Measurements from ENCODE around the gene DNAJC27. TPM values are rescaled to one million over a fixed set of nuclear protein-coding genes. Genes with fewer than 3 reads are reported as not detected.
A peak's percentile ranks its signal among the peaks of the same experiment; 100 is the strongest.

DNAJC27 gene
- total RNA-seq, 1 donor from 2014 or later = 23.0 TPM

- intact Hi-C loops (cut with DNase I) = no loop called here
- DNase-seq (ENCODE audit: low spot score) (no peak), ATAC-seq (no peak)
Measured at GRCh38 chr2:24932715-24933114, 39.0 kb downstream of the DNAJC27 start.

DNA sequence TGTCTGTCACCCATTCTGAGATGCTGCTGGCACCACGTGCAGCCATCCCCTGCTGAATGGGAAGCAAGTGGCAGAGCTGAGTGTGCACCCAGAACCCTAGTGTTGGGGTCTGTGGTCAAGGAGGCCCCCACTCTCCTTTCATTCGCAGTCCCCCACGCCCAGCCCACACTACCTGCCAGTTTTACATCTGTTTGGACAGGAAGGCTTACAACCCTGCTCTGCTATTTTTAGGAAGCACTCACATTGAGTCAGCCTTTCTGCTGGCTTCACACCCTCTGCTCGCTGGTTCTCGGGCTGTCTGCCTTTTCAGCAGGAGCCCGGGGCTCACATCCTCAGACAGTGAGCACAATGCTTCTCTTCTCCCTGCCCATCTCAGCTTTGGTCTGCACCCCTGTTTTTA is 41.0 kb downstream of the DNAJC27 start:
- ATAC-seq (no peak), DNase-seq (ENCODE audit: low spot score) (no peak)
- intact Hi-C loops (cut with DNase I) = no loop called here

DNA sequence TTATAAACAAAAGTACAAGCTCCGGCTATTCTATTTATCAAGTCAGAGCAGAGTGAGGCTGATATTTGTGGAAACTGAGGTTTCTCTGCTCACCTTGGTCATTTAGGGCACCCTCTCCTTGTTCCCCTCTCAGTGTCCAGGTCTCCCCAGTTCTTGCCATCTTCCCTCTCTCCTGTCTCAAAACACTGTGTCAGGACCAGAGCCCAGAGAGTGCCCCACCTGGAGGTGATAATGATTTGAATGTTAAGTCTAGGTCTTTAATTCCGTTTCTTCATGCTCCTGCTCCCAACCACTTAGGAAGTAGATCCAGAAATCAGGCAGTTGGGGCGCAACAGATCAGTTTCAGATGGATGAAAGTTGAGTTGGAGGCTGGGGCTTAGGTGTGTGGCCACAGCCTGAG is 42.5 kb downstream of the DNAJC27 start:
- intact Hi-C loops (cut with DNase I) = no loop called here
- ATAC-seq (no peak), DNase-seq (ENCODE audit: low spot score) (no peak)

DNA sequence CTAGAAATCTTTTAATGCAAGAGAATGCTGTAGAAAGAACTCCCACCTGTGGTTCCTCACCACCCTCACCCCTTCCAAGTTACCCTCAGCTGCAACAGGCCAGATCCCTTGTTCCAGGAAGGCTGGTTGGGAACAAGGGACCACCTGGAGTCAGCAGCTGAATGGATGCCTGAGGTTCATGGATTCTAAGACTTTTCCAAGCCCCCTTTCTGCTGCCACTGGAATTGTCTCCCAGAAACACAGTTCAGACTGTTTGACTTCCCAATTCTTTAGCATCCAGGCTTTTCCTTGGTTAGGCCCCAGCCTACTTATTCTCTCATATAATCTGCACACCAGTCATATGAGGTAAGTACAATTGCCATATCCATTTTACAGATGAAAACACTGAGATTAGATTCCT is 43.7 kb downstream of the DNAJC27 start:
- intact Hi-C loops (cut with DNase I) = no loop called here
- ATAC-seq (no peak), DNase-seq (ENCODE audit: low spot score) (no peak)

DNA sequence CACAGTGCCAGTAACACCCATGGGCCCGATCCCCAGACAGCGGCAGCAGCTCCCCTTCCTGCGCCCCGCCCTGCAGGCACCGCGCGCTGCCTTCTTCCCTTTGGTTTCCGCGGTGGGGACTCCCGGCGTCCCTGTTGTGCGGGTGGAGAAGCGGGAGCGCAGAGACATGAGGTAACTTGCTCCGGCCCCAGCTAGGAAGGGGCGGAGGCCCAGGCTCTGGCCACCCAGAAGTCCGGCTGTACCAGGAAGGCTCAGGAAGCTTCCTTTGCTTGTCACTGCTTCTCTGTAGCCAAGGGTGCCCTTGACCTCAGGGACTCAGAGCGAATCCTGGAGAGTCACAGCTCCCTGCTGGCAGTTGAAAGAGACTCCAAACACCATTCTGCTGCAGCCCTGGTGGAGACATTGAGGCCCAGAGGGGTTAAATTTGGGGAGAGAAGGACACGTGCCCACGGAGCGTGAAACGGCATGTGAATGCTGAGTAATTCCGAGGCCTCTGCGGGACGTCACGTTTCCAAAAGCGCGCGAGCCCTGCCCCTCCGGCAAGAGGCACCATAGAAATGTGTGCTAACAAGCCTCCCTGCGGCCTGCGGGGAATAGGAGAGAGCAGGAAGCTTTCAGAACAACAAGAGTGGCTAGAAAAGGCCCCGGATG is 45.0 kb downstream of the DNAJC27 start:
- intact Hi-C loops (cut with DNase I) = no loop called here
- ATAC-seq = peak; percentile 94
- peak; percentile 86 for DNase-seq (ENCODE audit: low spot score)

DNA sequence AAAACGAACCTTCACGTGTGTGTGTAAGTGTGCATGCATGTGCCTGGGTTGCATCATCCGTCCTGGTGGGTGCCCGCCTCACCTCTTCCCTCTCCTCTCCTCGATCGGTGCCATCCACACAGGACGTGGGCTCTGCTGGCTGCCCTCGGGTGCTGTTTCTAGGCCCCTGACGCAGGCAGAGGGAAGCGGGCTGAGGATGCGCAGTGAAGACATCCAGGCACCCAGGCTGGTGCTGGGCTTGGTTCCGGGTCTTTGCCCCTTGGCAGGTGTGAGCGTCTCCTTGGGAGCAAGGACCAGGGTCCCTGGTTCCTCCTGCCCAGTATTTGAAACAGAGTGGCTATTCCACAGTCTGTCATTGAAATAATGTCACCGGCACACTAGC is 45.5 kb downstream of the DNAJC27 start:
- DNase-seq (ENCODE audit: low spot score) = no peak
- intact Hi-C loops (cut with DNase I) = no loop called here
- ATAC-seq = peak; percentile 12

GRCh38 chr2:24925815-24926214 is 45.9 kb downstream of the DNAJC27 start:
- ATAC-seq (no peak), DNase-seq (ENCODE audit: low spot score) (no peak)
- intact Hi-C loops (cut with DNase I) = no loop called here

GRCh38 chr2:24924732-24925131 is 47.0 kb downstream of the DNAJC27 start:
- no peak for ATAC-seq
- intact Hi-C loops (cut with DNase I) = no loop called here
- no peak for DNase-seq (ENCODE audit: low spot score)

- ATAC-seq (no peak), DNase-seq (ENCODE audit: low spot score) (no peak)
- intact Hi-C loops (cut with DNase I) = no loop called here
Measured at GRCh38 chr2:24924266-24924665, 47.5 kb downstream of the DNAJC27 start.

DNA sequence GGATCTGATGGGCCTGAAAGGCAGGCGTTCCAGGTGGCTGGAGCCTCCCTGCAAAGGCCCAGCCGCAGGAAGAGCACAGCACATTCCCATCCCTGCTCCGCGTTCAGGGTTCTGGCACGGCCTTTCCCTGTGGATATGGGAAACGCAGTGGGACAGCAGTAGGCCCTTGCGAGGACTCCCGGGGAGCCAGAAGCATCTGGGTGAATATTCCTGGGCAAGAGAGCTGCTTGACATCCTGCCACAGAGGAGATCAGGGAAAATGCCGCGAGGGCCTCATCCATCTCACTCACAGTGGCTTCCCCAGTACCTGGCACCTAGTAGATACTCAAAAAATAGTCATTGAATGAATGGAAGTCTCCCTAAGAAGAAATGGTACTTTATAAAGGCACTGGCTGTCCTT is 48.6 kb downstream of the DNAJC27 start:
- ATAC-seq = no peak
- DNase-seq (ENCODE audit: low spot score) = no peak
- intact Hi-C loops (cut with DNase I) = no loop called here

DNA sequence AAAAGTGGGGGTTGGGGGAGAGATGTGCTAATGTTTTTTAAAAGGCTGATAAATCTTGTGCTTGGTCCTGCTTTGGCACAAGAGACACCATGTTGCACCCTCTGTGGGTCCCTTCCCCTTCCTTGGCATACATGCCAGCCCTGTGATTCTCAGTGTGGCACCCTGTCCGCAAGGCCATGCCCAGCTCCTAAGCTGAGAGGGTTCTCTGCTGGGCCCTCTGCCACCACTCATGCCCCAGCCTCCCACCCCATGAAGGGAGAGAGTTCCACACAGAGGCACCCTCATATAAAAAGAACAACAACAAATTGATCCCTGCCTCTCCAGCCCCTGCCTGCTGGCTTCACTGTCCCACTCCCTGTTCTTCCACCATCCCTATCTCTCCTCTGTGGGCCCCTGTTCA is 49.2 kb downstream of the DNAJC27 start:
- intact Hi-C loops (cut with DNase I) = no loop called here
- DNase-seq (ENCODE audit: low spot score) (peak; percentile 52), ATAC-seq (no peak)

DNA sequence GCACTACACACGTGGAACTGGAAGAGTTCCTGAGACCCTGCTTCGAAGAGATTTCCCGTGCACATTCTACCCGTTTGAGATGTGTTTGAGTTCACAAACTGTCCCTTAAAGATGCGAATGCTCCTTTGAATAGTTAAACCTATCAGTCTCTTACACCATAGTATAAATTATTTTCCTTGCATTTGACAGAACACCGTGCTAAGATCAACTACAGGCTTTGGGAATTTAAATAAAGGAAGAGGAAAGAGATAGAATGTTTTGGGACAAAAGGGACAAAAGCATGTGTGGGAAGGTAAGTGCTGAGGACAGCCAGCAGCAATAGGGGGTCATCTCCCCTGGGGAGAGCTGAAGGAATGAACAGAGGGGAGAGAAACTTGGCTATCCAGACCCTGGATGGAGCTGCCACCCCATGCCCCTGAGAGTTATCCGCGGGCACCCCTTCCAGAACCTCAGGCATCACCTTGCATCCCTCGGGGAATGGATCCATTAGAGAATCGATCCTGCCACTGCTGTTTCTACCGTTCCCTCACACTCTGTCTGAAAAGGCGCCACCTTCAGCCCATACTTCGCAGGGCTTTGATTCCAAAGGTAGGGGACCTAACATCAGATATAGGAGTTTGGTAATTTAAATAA is 50.8 kb downstream of the DNAJC27 start:
- intact Hi-C loops (cut with DNase I) = no loop called here
- DNase-seq (ENCODE audit: low spot score) (peak; percentile 54), ATAC-seq (no peak)

GRCh38 chr2:24920098-24920808 is 51.5 kb downstream of the DNAJC27 start, which contains the start of gene ADCY3:
Gene ADCY3 (minus strand): TSS chr2:24920237. CDS start chr2:24918987, 1,250 bp downstream.
- peak; percentile 58 for ATAC-seq
- peak; percentile 76 for DNase-seq (ENCODE audit: low spot score)
- intact Hi-C loops (cut with DNase I) = no loop called here

DNA sequence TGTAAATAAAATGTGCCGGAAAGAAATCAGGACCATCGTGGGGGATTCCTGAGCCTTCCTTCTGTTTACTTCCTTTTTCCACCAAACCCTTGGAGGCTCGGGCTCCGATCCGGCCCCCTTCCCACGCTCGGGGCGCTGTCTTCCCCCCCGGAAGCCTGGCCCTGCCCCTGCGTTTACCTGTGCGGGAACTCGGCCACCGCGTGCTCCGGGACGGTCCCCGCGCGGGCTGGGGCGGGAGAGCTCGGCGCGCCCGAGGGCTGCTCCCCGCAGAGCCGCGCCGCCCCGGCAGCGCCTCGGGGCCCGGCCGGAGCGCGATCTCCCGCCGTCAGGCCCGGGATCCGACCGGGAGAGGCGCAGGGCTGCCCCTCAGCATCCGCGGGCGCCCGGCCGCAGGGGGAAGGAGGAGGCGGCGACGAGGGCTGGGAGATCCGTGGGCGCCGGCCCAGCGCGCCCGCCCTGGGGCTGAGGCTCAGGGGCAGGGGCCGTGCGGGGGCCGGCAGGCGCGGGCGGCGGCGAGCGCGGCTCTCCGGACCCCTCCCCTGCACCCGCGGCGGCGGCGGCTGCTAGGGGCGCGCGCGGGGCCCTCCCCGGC is 52.2 kb downstream of the DNAJC27 start:
- ATAC-seq (no peak), DNase-seq (ENCODE audit: low spot score) (peak; percentile 71)
- intact Hi-C loops (cut with DNase I) = no loop called here

GRCh38 chr2:24919037-24919505 is 52.7 kb downstream of the DNAJC27 start:
- ATAC-seq (peak; percentile 31), DNase-seq (ENCODE audit: low spot score) (peak; percentile 63)
- intact Hi-C loops (cut with DNase I) = no loop called here

DNA sequence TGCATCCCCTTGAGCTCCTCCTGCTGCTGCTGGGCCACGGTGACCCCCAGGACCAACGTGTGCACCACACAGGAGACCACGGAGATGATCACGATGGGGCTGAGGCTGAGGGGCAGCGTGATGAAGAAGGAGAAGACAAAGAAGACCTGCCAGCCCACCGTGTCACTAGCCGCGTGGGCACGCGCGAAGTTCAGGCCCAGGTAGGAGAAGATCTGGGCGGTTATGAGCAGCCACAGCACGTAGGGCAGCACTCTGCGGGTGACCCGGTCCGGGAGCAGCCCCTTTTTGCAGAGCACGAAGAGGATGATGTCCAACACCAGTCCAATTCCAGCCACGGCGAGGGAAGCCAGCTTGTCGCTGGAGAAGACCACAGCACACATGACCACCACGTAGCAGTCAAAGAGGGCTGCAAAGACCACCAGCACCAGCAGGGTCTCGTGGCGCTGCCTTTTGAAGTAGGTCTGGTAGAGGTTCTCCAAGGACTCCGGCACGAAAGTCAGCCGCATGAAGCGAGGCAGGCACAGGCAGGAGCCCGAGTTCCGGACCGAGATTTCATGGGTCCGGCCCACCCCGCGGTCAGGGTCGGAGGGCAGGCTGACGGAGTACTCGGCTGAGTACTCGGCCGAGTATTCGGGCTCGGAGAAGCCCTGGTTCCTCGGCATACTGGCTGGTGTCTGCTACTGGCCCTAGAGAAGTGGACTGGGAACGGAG is 53.3 kb downstream of the DNAJC27 start:
- ATAC-seq (peak; percentile 2), DNase-seq (ENCODE audit: low spot score) (peak; percentile 64)
- intact Hi-C loops (cut with DNase I) = no loop called here

DNA sequence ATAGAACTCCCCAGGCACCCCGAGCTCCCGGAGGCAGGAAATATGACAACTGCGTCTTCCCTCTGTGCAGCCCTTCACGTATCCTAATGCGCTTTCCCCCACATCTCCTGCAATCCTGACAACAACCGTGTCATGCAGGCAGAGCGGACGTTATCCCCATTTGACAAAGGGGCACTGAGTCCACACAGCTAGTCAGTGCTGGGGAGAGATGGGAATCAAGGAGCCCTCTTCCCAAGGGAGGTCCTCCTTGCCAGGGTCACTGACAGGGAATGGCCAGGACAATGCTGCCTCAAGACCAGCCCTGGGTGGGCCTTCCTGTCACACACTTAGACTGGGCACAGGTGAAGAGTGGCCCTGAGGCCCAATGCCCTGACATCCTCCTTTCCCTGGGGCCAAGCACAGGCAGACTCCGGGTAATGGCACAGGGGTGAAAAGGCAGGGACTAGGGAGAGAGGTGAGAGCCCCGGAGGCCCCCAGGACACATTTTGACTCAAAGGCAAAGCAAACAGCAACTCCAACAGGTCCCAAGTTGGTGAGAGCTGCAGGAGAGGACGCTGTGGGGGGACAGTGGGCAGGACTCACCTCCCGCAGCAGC is 53.9 kb downstream of the DNAJC27 start:
- intact Hi-C loops (cut with DNase I) = no loop called here
- peak; percentile 34 for DNase-seq (ENCODE audit: low spot score)
- no peak for ATAC-seq

DNA sequence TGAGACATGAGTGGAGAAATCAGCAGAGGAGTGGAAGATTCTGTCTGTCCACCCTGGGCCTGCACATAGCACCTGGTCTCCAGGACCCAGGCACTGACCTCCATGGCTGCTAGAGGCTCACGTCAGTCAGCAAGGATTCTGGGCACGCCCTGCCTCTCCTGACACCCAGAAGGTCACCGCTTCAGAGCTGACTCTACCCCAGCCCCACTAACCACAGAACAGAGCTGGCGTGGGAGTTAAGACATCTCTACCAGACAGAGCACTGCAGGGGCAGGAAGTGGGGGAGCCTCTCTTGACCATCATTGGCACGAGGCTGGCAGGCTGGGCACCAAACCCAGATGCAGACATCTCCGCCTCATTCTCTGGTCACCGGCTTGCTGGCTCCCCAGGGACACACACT is 54.7 kb downstream of the DNAJC27 start:
- ATAC-seq = peak; percentile 1
- intact Hi-C loops (cut with DNase I) = no loop called here
- DNase-seq (ENCODE audit: low spot score) = peak; percentile 60

GRCh38 chr2:24915796-24916195 is 56.0 kb downstream of the DNAJC27 start:
- DNase-seq (ENCODE audit: low spot score) = peak; percentile 53
- ATAC-seq = no peak

More at GRCh38 chr2:24915796-24916195, 56.0 kb downstream of the DNAJC27 start:
- intact Hi-C loops (cut with DNase I) = no loop called here
